HFF-Myc (cell line): ENCODE results near the gene TOM1.
A peak's percentile ranks its signal among the peaks of the same experiment; 100 is the strongest.
"Not testable (repeated sequence)": the region's sequence is repeated elsewhere in the genome, so short reads cannot be mapped to it uniquely, and the experiment has no call there.

ENCODE experiments used
- DNase-seq: peaks from one replicate; pipeline ENCODE4 v3.0.0-alpha.2; 2011; ENCODE audit warnings: low read depth; ENCODE audit errors: extremely low read depth
- H3K4me3 ChIP-seq: replicated peaks from 2 replicates; pipeline ENCODE4 v1.5.1; 2011; ENCODE audit warnings: low read depth, mild to moderate bottlenecking, control low read depth, low read length
- CTCF ChIP-seq: IDR thresholded peaks from 2 replicates; pipeline ENCODE4 v1.5.1; 2012; ENCODE audit warnings: mild to moderate bottlenecking, low read depth, low read length, control low read depth; ENCODE audit errors: missing control alignments

The TOM1 gene

GRCh38 chr22:35357883-35358621 lies 58.4 kb downstream of the TOM1 start:
- no peak overlapping the region for H3K4me3 ChIP-seq
- TF ChIP-seq CTCF = no peak
- DNase-seq = no peak

DNA sequence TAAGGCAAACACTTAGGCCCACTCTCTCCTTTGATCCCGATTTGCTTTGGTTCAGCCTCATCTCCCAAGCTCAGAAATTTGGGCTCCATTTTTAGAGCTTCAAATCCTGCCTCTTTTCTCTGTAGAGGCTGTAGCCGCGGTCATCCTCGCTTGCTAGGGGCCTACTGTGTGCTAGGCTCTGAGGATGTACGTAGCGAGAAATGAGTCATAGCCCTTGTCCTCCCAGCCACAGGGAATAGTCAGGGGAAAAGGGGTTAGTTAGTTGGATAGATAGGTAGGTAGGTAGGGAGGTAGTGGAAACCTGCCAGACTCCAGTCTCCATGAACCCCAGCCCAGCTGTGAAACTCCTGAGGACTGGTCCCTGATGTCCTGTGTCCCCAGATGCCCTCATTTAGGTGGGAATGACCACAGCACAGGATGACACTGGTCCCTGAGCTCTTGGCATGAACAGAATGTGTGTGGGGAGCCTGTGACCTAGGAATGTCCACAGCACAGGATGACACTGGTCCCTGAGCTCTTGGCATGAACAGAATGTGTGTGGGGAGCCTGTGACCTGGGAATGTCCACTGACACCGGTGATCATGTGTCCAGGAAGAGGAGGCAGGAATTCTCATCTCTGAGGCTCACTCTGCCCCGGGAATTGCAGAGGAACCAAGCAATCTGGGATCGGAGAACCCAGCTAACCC lies 59.8 kb downstream of the TOM1 start:
- DNase-seq = no peak
- H3K4me3 ChIP-seq = no peak overlapping the region
- TF ChIP-seq CTCF = no peak

GRCh38 chr22:35361001-35361558 lies 61.4 kb downstream of the TOM1 start:
- DNase-seq = no peak
- no peak for TF ChIP-seq CTCF
- H3K4me3 ChIP-seq = no peak overlapping the region

DNA sequence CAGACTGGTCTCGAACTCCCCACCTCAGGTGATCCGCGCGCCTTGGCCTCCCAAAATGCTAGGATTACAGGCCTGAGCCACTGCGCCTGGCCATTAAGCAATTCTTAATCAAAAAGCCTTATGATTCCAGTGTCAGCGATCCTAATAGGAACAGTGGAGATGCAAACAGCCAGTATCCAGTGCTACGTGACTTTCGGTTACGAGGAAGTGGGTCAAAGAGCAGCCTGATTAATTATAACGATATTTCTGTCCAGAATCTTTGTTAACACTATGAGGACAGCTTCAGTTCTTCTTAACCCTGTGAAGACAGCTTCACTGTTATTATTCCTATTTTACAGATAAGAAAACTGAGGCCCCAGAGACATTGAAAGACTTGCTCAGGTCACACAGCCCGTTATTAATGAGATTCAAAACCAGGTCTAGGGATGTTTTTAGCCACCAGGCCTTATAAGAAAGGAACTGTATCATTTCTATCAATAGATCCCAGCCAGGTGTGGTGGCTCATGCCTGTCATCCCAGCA lies 63.9 kb downstream of the TOM1 start:
- H3K4me3 ChIP-seq = no peak overlapping the region
- no peak for TF ChIP-seq CTCF
- DNase-seq = no peak

GRCh38 chr22:35364230-35364629 lies 64.5 kb downstream of the TOM1 start:
- H3K4me3 ChIP-seq = not testable (repeated sequence)
- DNase-seq = peak; percentile 46

DNA sequence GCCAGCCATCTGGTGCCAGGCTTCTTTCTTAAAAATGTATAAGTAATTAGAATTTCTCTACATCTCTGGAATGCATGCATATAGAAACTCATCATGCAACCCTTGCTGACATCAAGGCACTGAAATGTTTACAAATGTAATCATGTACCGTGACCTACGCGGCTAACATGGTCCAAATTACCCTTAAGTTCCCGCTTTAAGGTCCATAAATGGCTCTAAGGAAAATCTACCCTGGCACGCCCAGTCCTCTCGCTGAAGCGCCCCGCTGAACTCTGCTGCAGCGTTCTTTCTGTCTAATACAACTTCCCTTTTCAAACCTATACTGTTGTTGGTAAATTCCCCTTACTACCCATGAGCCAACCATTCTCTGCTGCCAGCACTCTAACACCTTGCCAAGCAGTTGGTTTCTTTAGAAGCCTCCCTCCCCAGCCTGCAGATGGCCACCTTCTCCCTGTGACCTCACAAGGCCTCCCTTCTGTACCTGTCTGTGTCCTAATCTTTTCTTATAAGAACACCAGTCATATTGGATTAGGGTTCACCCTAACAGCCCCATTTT lies 67.7 kb downstream of the TOM1 start:
- no peak for DNase-seq
- H3K4me3 ChIP-seq = no peak overlapping the region
- TF ChIP-seq CTCF = no peak

GRCh38 chr22:35368386-35368785 lies 68.7 kb downstream of the TOM1 start:
- no peak for TF ChIP-seq CTCF
- no peak for DNase-seq
- no peak overlapping the region for H3K4me3 ChIP-seq
